GM19193 (cell line): Measurements from ENCODE around the gene PJA1.

ENCODE experiments used
- POLR2A ChIP-seq: IDR thresholded peaks from 4 replicates; pipeline ENCODE4 v1.6.1; 2011; ENCODE audit not compliant: insufficient read depth, insufficient read length; ENCODE audit errors: extremely low read depth

The PJA1 gene

DNA sequence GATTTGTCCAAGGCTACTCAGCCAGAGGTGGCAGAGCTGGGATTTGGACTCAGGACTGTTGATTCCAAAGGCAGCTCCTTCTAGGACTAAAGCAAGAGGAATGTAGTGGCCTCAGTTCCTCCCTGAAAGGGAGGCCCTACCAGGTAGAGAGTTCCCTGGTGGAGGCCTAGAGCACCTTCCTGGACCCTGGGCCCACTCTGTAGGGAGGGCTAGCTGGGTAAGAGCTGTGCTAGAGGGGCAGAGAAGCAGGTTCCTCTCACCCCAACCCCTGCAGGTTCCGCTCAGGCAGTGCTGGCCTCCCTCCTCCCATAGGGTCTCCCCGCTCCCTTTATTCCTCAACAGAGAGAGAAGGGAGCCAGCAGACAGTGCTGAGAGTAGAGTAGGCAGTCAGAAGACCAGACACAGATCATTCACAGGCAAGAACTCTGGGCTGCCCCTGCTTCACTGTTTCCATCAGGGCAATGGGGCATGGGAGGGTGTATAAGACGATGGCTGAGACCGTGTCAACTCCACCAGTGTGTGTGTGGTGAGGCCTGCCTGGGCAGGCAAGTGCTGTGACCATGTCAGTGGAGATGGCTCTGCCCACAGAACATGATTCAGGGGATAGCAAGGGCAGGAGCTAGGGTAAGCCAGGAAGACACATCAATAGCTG lies 12.4 kb upstream of the PJA1 start:
- TF ChIP-seq POLR2A: no peak

DNA sequence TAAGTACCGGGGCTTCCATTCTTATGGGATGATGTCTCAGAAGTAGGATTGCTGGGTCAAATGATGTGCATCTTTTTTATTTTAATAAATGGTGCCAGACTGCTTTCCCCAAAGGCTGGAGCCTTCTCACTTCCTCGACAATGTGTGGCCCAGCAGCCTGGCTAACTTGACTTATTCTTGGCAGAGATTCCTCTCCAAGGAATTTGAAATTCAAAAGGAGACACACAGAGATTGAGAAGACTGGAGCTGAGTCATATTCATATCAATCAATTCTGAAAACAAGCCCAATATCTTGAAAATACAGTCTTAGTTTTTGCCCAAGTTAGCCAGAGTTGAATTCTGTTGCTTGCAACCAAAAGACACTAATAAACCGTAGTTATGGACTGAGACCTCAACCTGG lies 10.8 kb upstream of the PJA1 start:
- no peak for TF ChIP-seq POLR2A

DNA sequence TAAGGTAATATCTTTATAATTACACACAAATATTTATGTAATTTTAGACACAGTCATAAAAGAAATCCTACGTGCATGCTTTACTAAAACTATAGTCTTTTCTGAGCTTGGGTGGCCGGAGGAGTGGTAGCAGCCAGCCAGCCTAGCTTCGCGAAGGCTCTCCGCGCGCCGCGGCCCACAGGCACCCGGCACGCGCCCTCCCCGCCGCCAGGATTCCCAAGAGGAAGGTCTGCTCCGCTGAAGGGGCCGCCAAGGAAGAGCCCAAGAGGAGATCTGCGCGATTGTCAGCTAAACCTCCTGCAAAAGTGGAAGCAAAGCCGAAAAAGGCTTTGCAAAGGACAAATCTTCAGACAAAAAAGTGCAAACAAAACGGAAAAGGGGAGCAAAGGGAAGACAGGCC lies 8.7 kb upstream of the PJA1 start:
- TF ChIP-seq POLR2A: no peak

DNA sequence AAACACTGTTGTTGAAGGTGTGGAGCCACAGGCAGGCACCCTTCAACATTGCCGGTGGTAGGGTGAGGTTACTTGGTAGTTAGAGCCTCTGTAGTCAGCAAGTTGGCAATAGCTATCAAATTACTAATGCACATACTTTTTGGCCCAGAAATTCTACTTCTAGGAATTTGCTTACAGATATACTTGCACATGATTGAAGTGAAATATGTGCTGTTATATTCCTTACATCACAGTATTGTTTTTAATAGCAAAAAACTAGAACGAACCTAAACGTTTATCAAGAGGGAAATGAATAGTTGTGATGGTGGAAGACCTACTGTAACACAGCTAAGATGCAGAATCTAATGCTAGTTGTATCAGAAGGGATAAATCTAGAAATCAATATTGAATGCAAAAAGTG lies 7.7 kb upstream of the PJA1 start:
- TF ChIP-seq POLR2A: no peak

DNA sequence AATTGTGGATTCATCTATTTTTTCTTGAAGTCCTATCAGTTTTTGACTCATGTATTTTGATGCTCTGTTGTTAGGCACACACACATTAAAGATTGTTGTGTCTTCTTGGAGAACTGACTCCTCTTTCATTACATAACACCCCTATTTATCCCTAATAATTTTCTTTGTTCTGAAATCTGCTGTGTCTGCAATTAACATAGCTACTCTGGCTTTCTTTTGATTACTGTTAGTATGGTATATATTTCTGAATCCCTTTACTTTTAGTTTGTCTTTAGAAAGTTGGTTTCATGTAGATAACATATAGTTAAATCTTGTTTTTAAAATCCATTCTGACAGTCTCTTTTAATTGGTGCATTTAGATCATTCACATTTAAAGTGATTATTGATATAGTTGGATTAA lies 5.1 kb upstream of the PJA1 start:
- no peak for TF ChIP-seq POLR2A

DNA sequence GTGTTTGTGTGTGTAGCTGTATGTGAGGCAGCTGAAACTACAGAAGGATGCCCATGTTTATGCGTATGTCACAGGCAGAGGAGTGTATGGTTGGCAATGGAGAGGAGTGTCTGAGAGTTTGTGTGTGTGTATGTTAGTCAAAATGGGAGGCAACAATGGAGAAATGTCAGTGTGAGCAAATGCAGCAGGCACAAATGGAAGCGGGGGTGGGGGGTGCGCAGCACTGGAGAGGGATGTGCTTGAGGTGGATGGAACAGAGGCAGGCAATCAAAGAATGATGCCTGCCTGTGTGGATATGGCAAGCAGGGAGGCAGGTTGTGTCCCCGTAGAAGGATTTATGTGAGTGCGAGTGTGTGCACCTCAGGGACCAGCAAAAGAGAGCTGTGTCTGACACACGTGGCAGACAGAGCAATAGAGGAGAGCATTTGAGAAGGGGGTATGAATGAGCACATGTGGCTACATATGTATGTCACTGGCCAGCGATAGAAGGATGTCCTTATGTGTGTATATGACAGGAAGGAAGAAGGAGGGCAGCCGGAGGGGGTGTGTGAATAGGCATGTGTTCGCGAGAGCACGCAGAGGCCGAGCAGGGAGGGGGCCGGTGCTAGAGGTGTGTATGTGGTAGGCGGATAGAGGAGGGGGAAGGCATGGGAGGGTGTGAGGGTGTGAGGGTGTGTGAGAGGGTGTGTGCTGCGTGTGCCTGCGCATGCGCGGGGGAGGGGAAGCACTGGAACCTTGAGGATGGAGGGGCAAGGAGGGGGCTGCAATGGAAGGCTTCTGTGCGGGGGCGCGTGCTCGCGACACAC lies 1.1 kb downstream of the PJA1 start:
- TF ChIP-seq POLR2A: no peak

DNA sequence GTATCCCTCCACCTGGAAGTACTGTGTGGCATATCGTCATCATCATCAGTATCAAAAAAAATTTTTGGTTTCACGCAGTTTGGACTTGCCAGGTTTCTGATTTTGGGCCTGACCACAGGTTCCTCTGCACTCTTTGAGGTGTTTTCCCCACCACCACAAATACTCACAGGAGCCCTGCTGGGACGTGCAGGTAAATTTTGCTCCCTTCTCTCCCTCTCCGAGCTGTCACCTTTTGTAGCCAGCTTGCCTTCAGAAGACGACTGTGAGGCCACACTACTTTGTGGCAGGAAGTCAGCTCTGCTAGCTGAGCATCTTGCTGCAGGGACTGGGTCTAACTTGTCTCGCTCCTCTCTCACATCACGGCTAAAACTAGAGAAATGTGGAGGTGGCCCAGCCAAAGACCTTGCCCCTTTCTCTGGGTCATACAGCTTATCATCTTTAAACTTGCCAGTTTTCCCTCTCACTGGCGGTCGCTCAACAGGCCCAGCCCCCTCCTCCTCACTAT lies 2.8 kb downstream of the PJA1 start:
- TF ChIP-seq POLR2A: no peak

DNA sequence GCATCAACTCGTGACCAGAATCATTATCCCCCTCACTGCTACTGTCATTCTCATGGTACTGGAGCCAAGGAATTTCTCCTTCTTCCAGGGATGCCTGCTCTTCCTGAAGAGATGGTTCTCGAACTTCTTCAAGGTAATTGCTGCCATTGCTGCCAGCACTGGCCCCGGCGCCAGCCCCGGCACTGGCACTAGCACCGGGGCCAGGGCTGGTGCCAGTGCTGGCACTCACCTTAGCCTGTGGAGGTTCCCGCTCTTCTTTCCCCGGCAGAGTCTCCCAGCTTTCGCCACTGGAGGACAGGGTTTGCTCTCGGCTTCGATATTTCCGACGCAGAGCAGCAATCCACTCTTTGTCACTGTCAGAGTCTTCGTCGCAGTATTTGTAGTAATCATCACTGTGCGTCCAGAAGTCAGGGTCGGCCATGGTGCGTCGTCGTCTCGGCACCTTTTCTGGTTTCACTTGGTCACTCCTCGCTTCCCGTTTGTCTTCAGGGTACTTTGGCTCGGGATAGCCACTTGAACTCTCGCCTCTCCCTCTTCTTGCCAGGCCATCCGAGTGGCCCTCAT lies 3.4 kb downstream of the PJA1 start:
- TF ChIP-seq POLR2A: no peak

DNA sequence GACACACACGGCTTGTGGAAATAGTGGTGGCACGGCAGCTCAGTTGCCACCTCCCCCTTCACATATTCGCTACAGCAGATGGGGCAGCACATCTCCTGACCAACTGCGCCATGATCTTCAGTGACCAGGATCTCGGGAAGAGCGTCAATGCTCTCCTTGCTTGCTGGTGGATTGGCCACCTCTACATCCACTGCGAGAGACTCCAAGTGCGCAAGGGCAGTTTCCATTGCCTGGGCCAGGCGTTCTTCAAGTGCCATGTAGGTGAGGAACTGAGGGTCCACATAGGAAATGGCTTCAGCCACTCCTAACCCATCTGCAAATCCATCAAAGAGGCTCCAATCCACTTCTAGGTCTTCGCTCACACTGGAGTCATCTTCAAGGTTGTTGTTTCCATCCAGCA lies 3.9 kb downstream of the PJA1 start:
- TF ChIP-seq POLR2A: no peak

DNA sequence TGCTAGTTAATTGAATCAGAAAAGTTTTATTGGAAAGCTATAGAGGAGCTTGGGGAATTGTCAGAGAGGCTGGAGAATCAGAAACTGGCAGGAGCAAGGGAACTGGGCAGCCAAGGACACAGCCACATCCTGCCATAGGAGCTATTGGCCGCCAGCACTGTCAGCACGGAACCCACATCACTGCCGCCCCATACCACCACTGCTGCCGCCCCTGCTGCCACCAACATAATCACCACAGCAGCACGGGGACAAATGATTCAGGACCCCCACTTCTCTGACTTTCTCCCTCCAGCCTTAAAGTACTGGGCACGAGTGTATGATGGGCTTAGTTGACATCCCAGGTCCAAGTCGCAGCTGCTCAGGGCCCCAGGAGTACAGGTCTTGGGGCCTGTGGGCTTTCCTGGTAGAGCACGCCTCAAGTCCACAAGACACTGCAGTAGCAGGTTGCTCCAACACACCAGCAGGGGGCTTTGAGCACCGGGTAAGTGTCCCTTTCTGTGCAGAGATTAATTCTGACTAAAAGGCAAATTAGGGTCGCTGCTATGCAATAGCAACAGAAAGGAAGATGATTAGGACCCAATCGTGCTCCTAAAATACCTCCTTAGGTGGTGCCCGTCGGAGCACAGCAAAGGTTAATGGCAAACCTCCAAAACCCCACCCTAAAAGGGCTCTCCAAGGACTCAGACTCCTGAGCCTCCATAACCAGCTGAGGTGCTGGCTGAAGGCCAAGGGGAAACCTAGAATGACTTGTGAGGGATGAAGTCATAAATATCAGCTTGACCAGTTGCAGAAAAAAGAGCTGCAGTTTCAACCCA lies 6.9 kb downstream of the PJA1 start:
- TF ChIP-seq POLR2A: no peak

DNA sequence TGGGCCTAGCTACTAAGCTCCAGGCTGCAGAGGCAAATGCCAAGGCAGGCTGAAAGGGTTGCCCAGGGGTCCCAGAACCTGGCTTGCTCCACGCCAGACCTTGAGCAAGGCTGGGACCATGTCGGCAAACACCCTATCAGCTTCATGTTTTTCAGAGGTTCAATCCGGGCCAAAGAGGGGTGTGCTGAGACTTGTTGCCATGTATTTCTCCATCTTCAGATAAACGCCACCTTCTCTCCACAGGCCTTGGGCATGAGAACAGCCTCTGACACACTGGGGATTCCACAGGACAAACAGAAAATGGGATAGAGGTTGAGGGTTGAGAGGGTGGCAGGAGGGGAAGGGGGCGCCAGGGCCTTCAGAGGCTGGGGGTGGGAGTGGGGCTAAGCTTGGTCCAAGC lies 8.6 kb downstream of the PJA1 start:
- TF ChIP-seq POLR2A: no peak

DNA sequence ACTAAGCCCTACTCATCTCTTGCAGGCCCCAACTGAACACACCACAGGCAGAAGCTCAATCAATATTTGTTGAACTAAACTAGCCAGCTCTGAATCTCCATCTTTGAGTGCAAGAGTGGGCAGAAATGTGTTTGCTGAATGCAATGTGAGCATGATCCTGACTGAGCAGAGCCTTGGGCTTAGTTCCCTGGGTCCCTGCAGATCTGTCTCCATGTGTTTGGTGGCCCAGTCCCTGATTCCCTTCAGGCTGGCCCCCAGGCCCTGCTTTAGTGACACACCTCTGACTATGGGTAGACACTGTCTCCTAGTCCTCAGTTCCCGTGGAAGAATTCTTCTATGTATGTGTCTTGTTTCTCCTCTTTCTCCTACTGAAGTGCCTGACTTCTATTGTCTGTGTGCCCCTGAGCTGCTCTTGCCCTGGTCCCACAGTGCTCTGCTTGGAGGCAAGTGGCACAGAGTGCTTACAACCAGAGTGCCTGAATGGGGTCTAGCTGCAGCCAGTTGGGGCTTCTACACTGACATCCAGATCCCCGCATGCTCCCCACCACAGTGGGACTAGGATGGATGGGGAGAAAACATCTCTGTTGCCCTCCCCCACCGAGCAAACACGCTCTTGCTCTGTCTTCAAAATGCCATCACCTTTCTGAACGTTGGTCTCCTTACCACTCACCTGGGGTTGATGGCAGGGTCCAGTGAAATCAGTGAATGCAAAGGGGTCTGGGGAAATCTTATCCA lies 9.3 kb downstream of the PJA1 start:
- TF ChIP-seq POLR2A: no peak

DNA sequence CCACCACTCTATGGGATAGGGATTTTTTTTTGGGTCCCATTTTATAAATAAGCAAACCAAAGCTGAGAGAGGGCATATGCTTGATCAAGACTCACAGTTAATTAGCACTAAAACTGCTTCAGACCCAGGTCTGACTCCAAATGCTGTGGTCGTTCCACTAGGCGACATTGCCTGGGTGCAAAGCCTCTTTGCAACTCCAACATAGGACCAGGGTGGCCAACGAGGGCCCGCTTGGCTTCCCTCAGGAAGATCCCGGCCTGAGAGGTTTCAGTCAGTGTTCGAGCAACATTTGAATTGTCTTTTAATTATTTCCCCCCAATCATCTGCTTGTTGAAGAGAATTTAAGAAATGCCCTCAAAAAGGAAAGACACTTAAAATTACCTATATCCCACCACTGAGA lies 11.2 kb downstream of the PJA1 start:
- TF ChIP-seq POLR2A: no peak

DNA sequence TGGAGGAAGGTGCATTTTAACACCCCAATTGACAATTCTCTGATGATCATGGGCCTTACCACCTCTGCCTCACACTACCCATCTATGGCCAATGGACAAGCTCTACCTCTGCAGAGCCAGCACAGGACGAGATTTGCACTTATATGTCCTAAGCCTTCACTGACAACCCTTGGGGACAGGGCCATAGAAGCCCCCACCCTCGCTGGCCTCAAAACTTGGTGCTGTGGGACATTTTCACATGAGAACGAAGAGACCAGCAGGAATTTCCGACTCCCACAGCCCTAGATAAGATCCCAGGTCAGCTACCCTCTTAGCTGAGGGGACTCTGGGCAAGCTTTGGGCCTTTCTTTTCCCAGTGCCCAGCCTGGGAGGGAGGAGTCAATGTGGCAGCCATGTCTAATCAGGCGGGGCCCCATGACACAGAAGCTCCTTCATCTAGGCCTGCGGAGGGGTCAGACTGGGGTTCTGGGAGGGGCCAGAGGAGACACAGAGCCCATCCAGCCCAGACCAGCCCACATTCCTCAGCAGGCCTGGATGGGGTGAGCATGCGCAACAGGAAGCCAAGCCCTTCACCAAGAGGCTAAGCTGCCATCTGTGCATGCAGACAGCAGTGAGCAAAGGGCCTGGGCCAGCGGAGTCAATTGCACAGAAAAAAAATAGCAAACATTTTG lies 12.1 kb downstream of the PJA1 start:
- no peak for TF ChIP-seq POLR2A
